SH-SY5Y (cell line): ENCODE results near the gene EPHA1.

Experiments used
- GATA2 ChIP-seq: IDR thresholded peaks from 2 replicates; pipeline ENCODE4 v1.6.1; 2011; ENCODE audit warnings: mild to moderate bottlenecking, low read depth, low read length
- GATA3 ChIP-seq: IDR thresholded peaks from 2 replicates; pipeline ENCODE4 v1.6.1; 2011; ENCODE audit warnings: low read depth, mild to moderate bottlenecking, low read length, moderate library complexity

DNA sequence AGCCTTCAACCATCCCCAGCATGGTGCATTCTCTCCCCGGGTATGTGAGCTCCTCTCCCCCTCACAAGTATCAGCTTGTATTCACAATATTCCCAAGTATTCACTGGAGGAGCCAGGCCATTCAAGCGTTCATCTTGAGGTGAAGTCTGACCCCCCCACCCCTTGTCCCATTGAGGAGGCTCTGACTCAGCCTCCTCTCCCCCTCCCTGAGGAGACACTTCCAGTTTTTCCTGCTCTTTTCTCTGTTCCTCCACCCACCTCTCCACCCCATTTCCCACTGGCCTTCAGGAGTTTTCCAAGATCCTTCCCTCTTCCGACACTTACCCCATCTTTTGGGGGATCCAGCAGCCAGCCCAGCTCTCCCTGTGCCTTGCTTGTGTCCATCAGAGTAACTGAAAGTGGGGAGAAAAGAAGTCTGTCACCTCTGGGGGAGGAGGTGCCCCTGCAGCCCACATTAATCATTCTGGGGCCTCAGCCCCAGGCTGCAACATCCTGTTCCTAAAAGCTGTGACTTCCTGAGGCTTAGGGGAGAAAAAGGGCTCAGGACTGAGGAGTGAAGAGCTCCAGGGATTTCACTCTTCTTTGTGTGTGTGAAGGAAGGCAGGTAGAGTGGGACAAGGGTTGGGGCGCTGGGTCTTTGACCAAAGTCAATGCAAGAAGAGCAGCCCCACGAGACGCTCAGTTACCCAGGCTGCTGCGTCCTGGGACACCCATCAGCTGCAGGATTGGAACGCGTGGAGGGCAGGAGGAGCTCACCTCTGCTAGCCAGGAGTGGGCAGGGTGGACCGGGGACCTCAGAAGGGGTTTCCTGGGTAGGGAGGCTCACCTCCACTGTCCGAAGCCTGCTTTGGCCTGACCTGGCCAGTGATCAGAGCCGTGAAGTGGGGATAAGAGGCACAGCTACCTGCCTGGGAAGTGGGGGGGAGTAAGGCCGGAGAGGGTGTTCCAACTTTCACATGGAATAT, 1.1 kb downstream of the EPHA1 start:
- no peak for TF ChIP-seq GATA2
- no peak for TF ChIP-seq GATA3
